ENCODE data around the gene TM4SF5. TPM values are rescaled to one million over a fixed set of nuclear protein-coding genes. Genes with fewer than 3 reads are reported as not detected.

The TM4SF5 gene
- polyA plus RNA-seq, 3 donors, result not detected

- no peaks in the 10 kb centered on the region for H4K20me1 ChIP-seq (ENCODE audit: insufficient read depth, low read length)
- WGBS (ENCODE audit: insufficient coverage), result no CpG with 5 or more reads among the region's 3 CpGs
- H3K79me2 ChIP-seq (ENCODE audit: insufficient read depth, low read length), result no peaks in the 10 kb centered on the region
- H3K27ac Mint-ChIP-seq, result peak overlapping the region; percentile 4 to 99 (median 88)
- intact Hi-C loops (cut with micrococcal nuclease), result no loop called here
- no peaks in the 10 kb centered on the region for H3K27me3 ChIP-seq (ENCODE audit: control insufficient read depth in 2 of 2, insufficient read depth in 2 of 2, low read length in 2 of 2)
- no peak for TF ChIP-seq CTCF (IDR thresholded peaks at IDR 0.05)
- DNase-seq, result peak in 2 of 3 donors; percentile 64 to 90
- peaks cover 6 to 11% of the 10 kb centered on the region in 2 donors for H3K36me3 Mint-ChIP-seq
- H3K9me3 Mint-ChIP-seq, result peaks cover 0 to 3% (median 0%) of the 10 kb centered on the region in 7 donors
- no peak overlapping the region for H3K4me3 ChIP-seq (replicated peaks in 1 of 3; ENCODE audit: low read depth in 2 of 3, low read length in 3 of 3)
- H3K4me2 ChIP-seq (replicated peaks; ENCODE audit: extremely low read depth, low read length, poor library complexity, severe bottlenecking), result no peak overlapping the region
- H3K4me1 Mint-ChIP-seq, result peaks cover 68% of the 10 kb centered on the region
- no peaks in the 10 kb centered on the region for H3K9me3 ChIP-seq (replicated peaks in 1 of 2; ENCODE audit: control insufficient read depth in 1 of 2, insufficient read depth in 1 of 2, low read length in 2 of 2)
- peak overlapping the region in 1 of 2 donors; percentile 34 for H3K27ac ChIP-seq (ENCODE audit: low read depth in 1 of 2, low read length in 2 of 2)
- no peak overlapping the region for H3K9ac ChIP-seq (ENCODE audit: insufficient read depth, low read length, poor library complexity, severe bottlenecking)
- no peak overlapping the region for H3K4me3 Mint-ChIP-seq
- peaks cover 66 to 77% of the 10 kb centered on the region in 2 donors for H3K4me1 ChIP-seq (ENCODE audit: control insufficient read depth in 1 of 2, insufficient read depth in 2 of 2, low read length in 2 of 2)
- no peaks in the 10 kb centered on the region for H3K36me3 ChIP-seq (replicated peaks in 1 of 2; ENCODE audit: control insufficient read depth in 1 of 2, insufficient read depth in 2 of 2, low read length in 2 of 2)
- peaks cover 0 to 3% (median 1%) of the 10 kb centered on the region in 3 donors for H3K27me3 Mint-ChIP-seq (ENCODE audit: low read depth in 3 of 3)
- H2AFZ ChIP-seq (ENCODE audit: insufficient read depth, low read depth, low read length, poor library complexity, severe bottlenecking), result no peak overlapping the region
These were observed 43.6 kb upstream of the TM4SF5 start for GRCh38 chr17:4728124-4728523.

GRCh38 chr17:4733073-4733531 is 38.6 kb upstream of the TM4SF5 start:
- TF ChIP-seq CTCF (IDR thresholded peaks at IDR 0.05), result peak; percentile 85
- H3K27me3 Mint-ChIP-seq (ENCODE audit: low read depth in 3 of 3), result peaks cover 3 to 16% (median 9%) of the 10 kb centered on the region in 3 donors
- peaks cover 0 to 3% (median under 1%) of the 10 kb centered on the region in 7 donors for H3K9me3 Mint-ChIP-seq
- peak overlapping the region; percentile 29 for H3K9ac ChIP-seq (ENCODE audit: insufficient read depth, low read length, poor library complexity, severe bottlenecking)
- 50% methylated on average over 5 of the region's 6 CpGs for WGBS (ENCODE audit: insufficient coverage)
- H3K27me3 ChIP-seq (ENCODE audit: control insufficient read depth in 2 of 2, insufficient read depth in 2 of 2, low read length in 2 of 2), result peaks cover 0 to 5% of the 10 kb centered on the region in 2 donors
- peaks cover 74% of the 10 kb centered on the region for H3K4me1 Mint-ChIP-seq
- intact Hi-C loops (cut with micrococcal nuclease), result loop anchor here in 1 of 2 donors (5.0 kb wide), 2 partner anchors 34 to 64 kb away; partner anchors contain the start of gene PSMB6
- H3K4me1 ChIP-seq (ENCODE audit: control insufficient read depth in 1 of 2, insufficient read depth in 2 of 2, low read length in 2 of 2), result peaks cover 68 to 78% of the 10 kb centered on the region in 2 donors
- H3K36me3 Mint-ChIP-seq, result peaks cover 41 to 48% of the 10 kb centered on the region in 2 donors
- H3K36me3 ChIP-seq (replicated peaks in 1 of 2; ENCODE audit: control insufficient read depth in 1 of 2, insufficient read depth in 2 of 2, low read length in 2 of 2), result peaks cover 0 to 13% of the 10 kb centered on the region in 2 donors
- H3K27ac ChIP-seq (ENCODE audit: low read depth in 1 of 2, low read length in 2 of 2), result peak overlapping the region; percentile 90 to 96
- peak overlapping the region; percentile 26 to 45 for H3K4me3 Mint-ChIP-seq
- no peaks in the 10 kb centered on the region for H3K79me2 ChIP-seq (ENCODE audit: insufficient read depth, low read length)
- H3K27ac Mint-ChIP-seq, result peak overlapping the region; percentile 97 to 99 (median 99)
- no peaks in the 10 kb centered on the region for H4K20me1 ChIP-seq (ENCODE audit: insufficient read depth, low read length)
- no peaks in the 10 kb centered on the region for H3K9me3 ChIP-seq (replicated peaks in 1 of 2; ENCODE audit: control insufficient read depth in 1 of 2, insufficient read depth in 1 of 2, low read length in 2 of 2)
- H2AFZ ChIP-seq (ENCODE audit: insufficient read depth, low read depth, low read length, poor library complexity, severe bottlenecking), result no peak overlapping the region
- H3K4me3 ChIP-seq (replicated peaks in 1 of 3; ENCODE audit: low read depth in 2 of 3, low read length in 3 of 3), result peak overlapping the region in 1 of 3 experiments; percentile 80
- DNase-seq, result peak; percentile 90 to 95 (median 91)
- peak overlapping the region; percentile 80 for H3K4me2 ChIP-seq (replicated peaks; ENCODE audit: extremely low read depth, low read length, poor library complexity, severe bottlenecking)
